Pancreas (tissue), 10 donors: ENCODE data around the gene POU4F1. TPM values are rescaled to one million over a fixed set of nuclear protein-coding genes. Genes with fewer than 3 reads are reported as not detected.
A peak's percentile ranks its signal among the peaks of the same experiment; 100 is the strongest.

ENCODE experiments used
- ATAC-seq, 4 donors: fragments of 200-7000 bp; cut with Tn5 transposase; one replicate each; pipeline versions ENCODE4 v1.8.0 to v1.9.1; 2020; ENCODE audit warnings: mild to moderate bottlenecking in 4 of 4, moderate library complexity in 4 of 4
- DNase-seq, 6 donors: peaks; one replicate each; pipeline ENCODE4 v3.0.0-alpha.2; 2020
- FAIRE-seq: peaks from 2 replicates; lab custom pipeline; 2012; peaks lifted over from hg19 to GRCh38; lab: Jason Lieb, UNC
- H3K27ac ChIP-seq, 4 donors: fragments of 200-600 bp; sonication (generic); 1 replicate in 3 of 4; 2 replicates in 1 of 4; pipeline versions ENCODE4 v1.5.0 to v1.8.0; 2020
- H3K27me3 ChIP-seq, 4 donors: fragments of 200-600 bp; one replicate each; pipeline ENCODE4 v1.8.0; 2021
- H3K36me3 ChIP-seq, 3 donors: fragments of 200-600 bp; sonication (generic) in 1 of 3; one replicate each; pipeline versions ENCODE4 v1.5.0 to v1.8.0; 2020 to 2021
- H3K4me1 ChIP-seq, 3 donors: fragments of 200-600 bp; one replicate each; pipeline ENCODE4 v1.8.0; 2021
- H3K4me3 ChIP-seq, 4 donors: fragments of 200-600 bp; sonication (generic) in 2 of 4; one replicate each; pipeline versions ENCODE4 v1.5.0 to v1.8.0; 2020 to 2021
- H3K9me3 ChIP-seq, 4 donors: fragments of 200-600 bp; one replicate each; pipeline ENCODE4 v1.8.0; 2021
- CTCF ChIP-seq, 4 donors: fragments of 200-600 bp; sonication (generic) in 3 of 4; IDR thresholded peaks; one replicate each; pipeline versions ENCODE4 v1.5.0 to v1.8.0; 2021; ENCODE audit warnings: antibody characterized with exemption in 4 of 4
- WGBS, 2 donors: extraction: QIAGEN DNeasy Blood & Tissue Kit; methylation state at CpG; one replicate each; pipeline ENCODE4 v1.1.7; 2013; 5-methylcytosine and 5-hydroxymethylcytosine counted together
- intact Hi-C, 3 donors: fragments of 100-400 bp; cut with DNase I; formaldehyde crosslinking; loops; one replicate each; pipeline versions ENCODE4 v1.11.1 to v1.14.2; 2022
- polyA plus RNA-seq, 2 donors: library from polyadenylated mRNA; stranded (reverse); fragments of 200-250 nt; gene quantifications; one replicate each; pipeline ENCODE4 v1.2.3, GENCODE V29; 2013
- total RNA-seq, 6 donors: library from RNA; stranded (reverse); fragmentation: NEBNext Ultra II Directional in 4 of 6; extraction: Animal tissue kit (Norgen Biotek cat#: 25700) in 4 of 6; gene quantifications; one replicate each; pipeline versions ENCODE4 v1.2.1 to v1.2.4, GENCODE V29; 2021 to 2023
- donor health status: healthy with polysubstance abuse.
- donor health status: DM: no; HTN: no; CAD: no; lungs with moderate emphysema.
- donor health status: DM: no; HTN: no; CAD: no.
- donor health status: control.
- donor health status: control.
- donor health status: Bipolar disorder and iron deficiency.
- donor health status: DM: yes; HTN: yes; CAD: no.
- donor health status: DM: no; HTN: no; CAD: no.
- donor health status: DM: no; HTN: no; CAD: no.
- donor health status: DM: yes; HTN: yes; CAD: no.

POU4F1 gene
- total and polyA plus RNA-seq, 8 donors, result 0.02 to 0.06 (median 0.04) TPM; not detected in 5

- intact Hi-C loops, result no loop called here
- H3K9me3 ChIP-seq, result no peaks in the 10 kb centered on the region
- no peak for DNase-seq
- peaks cover 0 to 18% (median 3%) of the 10 kb centered on the region in 4 donors for H3K27me3 ChIP-seq
- H3K27ac ChIP-seq, result no peak overlapping the region
- TF ChIP-seq CTCF (IDR thresholded peaks at IDR 0.05), result no peak
- no peak overlapping the region for H3K4me3 ChIP-seq
- FAIRE-seq, result no peak
- WGBS, 2 donors, result 32 to 34% methylated on average over 4 of the region's 4 CpGs
- H3K36me3 ChIP-seq, result peaks cover 0 to 1% (median 0%) of the 10 kb centered on the region in 3 donors
- peak in 1 of 4 donors; percentile 35 for ATAC-seq
- peaks cover 0 to 5% (median 4%) of the 10 kb centered on the region in 3 donors for H3K4me1 ChIP-seq
These were observed 7.1 kb upstream of the POU4F1 start for GRCh38 chr13:78610381-78610883.

- H3K27me3 ChIP-seq, result peaks cover 0 to 26% (median 6%) of the 10 kb centered on the region in 4 donors
- intact Hi-C loops, result no loop called here
- no peaks in the 10 kb centered on the region for H3K36me3 ChIP-seq
- H3K27ac ChIP-seq, result no peak overlapping the region
- peak overlapping the region in 3 of 4 donors; percentile 31 to 48 (median 43) for H3K4me3 ChIP-seq
- no peak for TF ChIP-seq CTCF (IDR thresholded peaks at IDR 0.05)
- no peaks in the 10 kb centered on the region for H3K9me3 ChIP-seq
- peak in 3 of 4 donors; percentile 62 to 79 (median 63) for ATAC-seq
- no peak for FAIRE-seq
- WGBS, 2 donors, result 13 to 14% methylated on average over 33 of the region's 33 CpGs
- H3K4me1 ChIP-seq, result peaks cover 0 to 5% (median 4%) of the 10 kb centered on the region in 3 donors
- peak in 3 of 6 donors; percentile 18 to 67 (median 65) for DNase-seq
These were observed 6.3 kb upstream of the POU4F1 start for GRCh38 chr13:78609464-78610205.

- intact Hi-C loops, result no loop called here
- peak in 2 of 6 donors; percentile 60 to 71 for DNase-seq
- WGBS, 2 donors, result 1% methylated on average over 54 of the region's 54 CpGs
These were observed 5.5 kb upstream of the POU4F1 start for GRCh38 chr13:78608688-78609463.

GRCh38 chr13:78608252-78608687 is 4.9 kb upstream of the POU4F1 start:
- Histone ChIP-seq H3K27ac (no peak overlapping the region), H3K9me3 (no peaks in the 10 kb centered on the region), H3K4me3 (peak overlapping the region in 2 of 4 donors; percentile 43 to 48), H3K27me3 (peaks cover 0 to 33% (median 6%) of the 10 kb centered on the region in 4 donors), H3K4me1 (peaks cover 0 to 6% (median 5%) of the 10 kb centered on the region in 3 donors), H3K36me3 (no peaks in the 10 kb centered on the region)
- no peak for TF ChIP-seq CTCF (IDR thresholded peaks at IDR 0.05)
- intact Hi-C loops, result no loop called here
- ATAC-seq (no peak), DNase-seq (no peak), FAIRE-seq (no peak)
- 12 to 15% methylated on average over 15 of the region's 15 CpGs for WGBS, 2 donors

More at GRCh38 chr13:78608688-78609463, 5.5 kb upstream of the POU4F1 start:
- FAIRE-seq (no peak), ATAC-seq (peak; percentile 25 to 67 (median 44))
- H3K27ac ChIP-seq, result no peak overlapping the region
- peaks cover 0 to 30% (median 6%) of the 10 kb centered on the region in 4 donors for H3K27me3 ChIP-seq
- H3K4me1 ChIP-seq, result peaks cover 0 to 5% (median 4%) of the 10 kb centered on the region in 3 donors
- no peaks in the 10 kb centered on the region for H3K9me3 ChIP-seq
- TF ChIP-seq CTCF (IDR thresholded peaks at IDR 0.05), result no peak
- no peaks in the 10 kb centered on the region for H3K36me3 ChIP-seq
- peak overlapping the region in 3 of 4 donors; percentile 31 to 48 (median 43) for H3K4me3 ChIP-seq
